ENCODE data around the gene TIGD2.

GRCh38 chr4:89136525-89136924 lies 25.2 kb downstream of the TIGD2 start:
- TF ChIP-seq, protein P1, sequence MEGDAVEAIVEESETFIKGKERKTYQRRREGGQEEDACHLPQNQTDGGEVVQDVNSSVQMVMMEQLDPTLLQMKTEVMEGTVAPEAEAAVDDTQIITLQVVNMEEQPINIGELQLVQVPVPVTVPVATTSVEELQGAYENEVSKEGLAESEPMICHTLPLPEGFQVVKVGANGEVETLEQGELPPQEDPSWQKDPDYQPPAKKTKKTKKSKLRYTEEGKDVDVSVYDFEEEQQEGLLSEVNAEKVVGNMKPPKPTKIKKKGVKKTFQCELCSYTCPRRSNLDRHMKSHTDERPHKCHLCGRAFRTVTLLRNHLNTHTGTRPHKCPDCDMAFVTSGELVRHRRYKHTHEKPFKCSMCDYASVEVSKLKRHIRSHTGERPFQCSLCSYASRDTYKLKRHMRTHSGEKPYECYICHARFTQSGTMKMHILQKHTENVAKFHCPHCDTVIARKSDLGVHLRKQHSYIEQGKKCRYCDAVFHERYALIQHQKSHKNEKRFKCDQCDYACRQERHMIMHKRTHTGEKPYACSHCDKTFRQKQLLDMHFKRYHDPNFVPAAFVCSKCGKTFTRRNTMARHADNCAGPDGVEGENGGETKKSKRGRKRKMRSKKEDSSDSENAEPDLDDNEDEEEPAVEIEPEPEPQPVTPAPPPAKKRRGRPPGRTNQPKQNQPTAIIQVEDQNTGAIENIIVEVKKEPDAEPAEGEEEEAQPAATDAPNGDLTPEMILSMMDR (IDR thresholded peaks at IDR 0.05): no peak
- TF ChIP-seq POLR2A (IDR thresholded peaks at IDR 0.05) (no peak), EP300 (IDR thresholded peaks at IDR 0.05; ENCODE audit: low read depth) (no peak)

Data from transverse colon (tissue), 3 donors.